HG02938 (cell line): ENCODE measurements around the gene MRPS9.

Experiments
- ATAC-seq: cut with Tn5 transposase; IDR thresholded peaks from one replicate; pipeline ENCODE4 v1.9.1; 2021; ENCODE audit warnings: mild to moderate bottlenecking, moderate library complexity; ENCODE audit not compliant: unreplicated experiment

MRPS9 gene

GRCh38 chr2:105078906-105079495, 41.1 kb downstream of the MRPS9 start:
- no peak for ATAC-seq

GRCh38 chr2:105080461-105080860, 42.6 kb downstream of the MRPS9 start:
- no peak for ATAC-seq

- no peak for ATAC-seq
Observed at GRCh38 chr2:105081006-105081601, 43.2 kb downstream of the MRPS9 start.

GRCh38 chr2:105082107-105082506, 44.2 kb downstream of the MRPS9 start:
- ATAC-seq: no peak

- no peak for ATAC-seq
Observed at GRCh38 chr2:105085525-105085924, 47.7 kb downstream of the MRPS9 start.

GRCh38 chr2:105087273-105087672, 49.4 kb downstream of the MRPS9 start:
- ATAC-seq: peak; percentile 59

- no peak for ATAC-seq
Observed at GRCh38 chr2:105090091-105090490, 52.2 kb downstream of the MRPS9 start.

- no peak for ATAC-seq
Observed at GRCh38 chr2:105092797-105093196, 54.9 kb downstream of the MRPS9 start.

GRCh38 chr2:105099153-105099552, 61.3 kb downstream of the MRPS9 start:
- no peak for ATAC-seq

GRCh38 chr2:105100046-105100840, 62.4 kb downstream of the MRPS9 start:
- ATAC-seq: peak; percentile 87

- no peak for ATAC-seq
Observed at GRCh38 chr2:105102001-105102400, 64.1 kb downstream of the MRPS9 start.

- ATAC-seq: no peak
Observed at GRCh38 chr2:105102963-105103421, 65.1 kb downstream of the MRPS9 start.

GRCh38 chr2:105103481-105103880, 65.6 kb downstream of the MRPS9 start:
- ATAC-seq: no peak

GRCh38 chr2:105104208-105104731, 66.4 kb downstream of the MRPS9 start:
- ATAC-seq: no peak

- no peak for ATAC-seq
Observed at GRCh38 chr2:105110295-105110829, 72.5 kb downstream of the MRPS9 start.

- ATAC-seq: no peak
Observed at GRCh38 chr2:105111365-105112150, 73.7 kb downstream of the MRPS9 start.

GRCh38 chr2:105112345-105112744, 74.5 kb downstream of the MRPS9 start:
- ATAC-seq: no peak

- no peak for ATAC-seq
Observed at GRCh38 chr2:105113616-105114291, 75.9 kb downstream of the MRPS9 start.

GRCh38 chr2:105114551-105114950, 76.7 kb downstream of the MRPS9 start:
- no peak for ATAC-seq

GRCh38 chr2:105116348-105116747, 78.5 kb downstream of the MRPS9 start:
- ATAC-seq: no peak
